ENCODE data around the gene COPZ1. TPM values are rescaled to one million over a fixed set of nuclear protein-coding genes. Genes with fewer than 3 reads are reported as not detected.

Gene COPZ1
- total RNA-seq, 4 donors from 2014 or later, result 181 to 284 (median 236) TPM

DNA sequence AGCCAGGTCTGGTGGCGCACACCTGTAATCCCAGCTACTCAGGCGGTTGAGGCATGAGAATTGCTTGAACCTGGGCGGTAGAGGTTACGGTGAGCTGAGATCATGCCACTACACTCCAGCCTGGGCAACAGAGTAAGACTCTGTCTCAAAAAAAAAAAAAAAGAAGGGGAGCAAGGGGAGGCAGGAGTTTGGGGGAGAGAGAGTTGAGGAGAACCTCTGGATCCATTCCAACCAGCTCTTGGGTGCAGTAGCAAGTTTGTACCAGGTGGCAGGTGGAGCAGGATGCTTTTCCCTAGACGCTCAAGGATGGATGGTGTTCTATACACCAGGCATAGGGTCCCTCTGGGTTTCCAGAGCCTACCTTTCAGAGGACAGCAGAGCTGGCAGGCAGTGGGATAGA, 26.0 kb upstream of the COPZ1 start:
- no peaks in the 10 kb centered on the region for H3K27me3 ChIP-seq
- H3K4me3 ChIP-seq (replicated peaks in 1 of 3), result no peak overlapping the region
- TF ChIP-seq, protein P1, sequence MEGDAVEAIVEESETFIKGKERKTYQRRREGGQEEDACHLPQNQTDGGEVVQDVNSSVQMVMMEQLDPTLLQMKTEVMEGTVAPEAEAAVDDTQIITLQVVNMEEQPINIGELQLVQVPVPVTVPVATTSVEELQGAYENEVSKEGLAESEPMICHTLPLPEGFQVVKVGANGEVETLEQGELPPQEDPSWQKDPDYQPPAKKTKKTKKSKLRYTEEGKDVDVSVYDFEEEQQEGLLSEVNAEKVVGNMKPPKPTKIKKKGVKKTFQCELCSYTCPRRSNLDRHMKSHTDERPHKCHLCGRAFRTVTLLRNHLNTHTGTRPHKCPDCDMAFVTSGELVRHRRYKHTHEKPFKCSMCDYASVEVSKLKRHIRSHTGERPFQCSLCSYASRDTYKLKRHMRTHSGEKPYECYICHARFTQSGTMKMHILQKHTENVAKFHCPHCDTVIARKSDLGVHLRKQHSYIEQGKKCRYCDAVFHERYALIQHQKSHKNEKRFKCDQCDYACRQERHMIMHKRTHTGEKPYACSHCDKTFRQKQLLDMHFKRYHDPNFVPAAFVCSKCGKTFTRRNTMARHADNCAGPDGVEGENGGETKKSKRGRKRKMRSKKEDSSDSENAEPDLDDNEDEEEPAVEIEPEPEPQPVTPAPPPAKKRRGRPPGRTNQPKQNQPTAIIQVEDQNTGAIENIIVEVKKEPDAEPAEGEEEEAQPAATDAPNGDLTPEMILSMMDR (IDR thresholded peaks at IDR 0.05), result no peak
- no peak for TF ChIP-seq POLR2A (IDR thresholded peaks at IDR 0.05)
- H3K36me3 ChIP-seq, result no peaks in the 10 kb centered on the region
- WGBS, 2 donors, result 93 to 94% methylated on average over 5 of the region's 5 CpGs
- H3K9me3 ChIP-seq, result no peaks in the 10 kb centered on the region
- DNase-seq, result no peak
- no peak overlapping the region for H3K27ac ChIP-seq
- peaks cover 7 to 15% of the 10 kb centered on the region in 2 donors for H3K4me1 ChIP-seq
- intact Hi-C loops (cut with DNase I), result no loop called here

DNA sequence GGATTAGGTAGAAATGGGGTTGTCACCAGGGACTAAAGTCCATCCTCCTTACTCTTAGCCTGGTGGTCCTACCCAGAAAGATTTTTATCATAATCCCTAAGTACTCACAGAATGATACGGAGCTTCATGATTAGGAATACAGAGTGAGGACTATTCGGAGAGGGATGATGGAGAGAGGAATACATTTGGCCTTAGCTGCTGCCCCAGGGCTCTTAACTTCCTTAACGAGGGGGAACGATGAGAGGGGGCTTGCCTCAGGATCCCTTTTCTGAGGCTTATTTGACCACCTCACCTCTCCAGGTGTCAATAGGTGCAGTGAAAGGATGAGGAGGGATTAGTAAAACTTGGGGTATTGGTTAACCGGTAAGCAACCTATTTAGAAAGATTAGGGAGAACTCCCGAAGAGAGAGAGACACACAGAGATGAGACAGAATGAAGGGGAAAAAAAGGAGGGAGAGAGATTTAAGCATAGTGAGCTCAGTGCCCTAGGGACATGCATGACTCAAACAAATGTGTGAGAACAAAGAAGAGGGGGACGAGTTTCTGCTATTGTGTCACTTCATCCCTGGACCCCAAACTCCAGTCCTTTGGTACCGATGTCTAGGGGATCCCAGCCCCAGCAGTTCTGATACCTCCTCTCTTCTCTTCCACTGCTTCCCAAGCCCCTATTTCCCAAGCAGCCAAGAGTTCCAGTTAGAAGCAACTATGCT, 25.3 kb upstream of the COPZ1 start:
- TF ChIP-seq POLR2A (IDR thresholded peaks at IDR 0.05), result no peak
- TF ChIP-seq, protein P1 (IDR thresholded peaks at IDR 0.05), result no peak
- no peak for DNase-seq
- Histone ChIP-seq H3K4me1 (peaks cover 13 to 23% of the 10 kb centered on the region in 2 donors), H3K36me3 (no peaks in the 10 kb centered on the region), H3K27ac (no peak overlapping the region), H3K9me3 (no peaks in the 10 kb centered on the region), H3K27me3 (no peaks in the 10 kb centered on the region), H3K4me3 (replicated peaks in 1 of 3) (no peak overlapping the region)
- WGBS, 2 donors, result 72 to 79% methylated on average over 8 of the region's 8 CpGs
- intact Hi-C loops (cut with DNase I), result no loop called here

DNA sequence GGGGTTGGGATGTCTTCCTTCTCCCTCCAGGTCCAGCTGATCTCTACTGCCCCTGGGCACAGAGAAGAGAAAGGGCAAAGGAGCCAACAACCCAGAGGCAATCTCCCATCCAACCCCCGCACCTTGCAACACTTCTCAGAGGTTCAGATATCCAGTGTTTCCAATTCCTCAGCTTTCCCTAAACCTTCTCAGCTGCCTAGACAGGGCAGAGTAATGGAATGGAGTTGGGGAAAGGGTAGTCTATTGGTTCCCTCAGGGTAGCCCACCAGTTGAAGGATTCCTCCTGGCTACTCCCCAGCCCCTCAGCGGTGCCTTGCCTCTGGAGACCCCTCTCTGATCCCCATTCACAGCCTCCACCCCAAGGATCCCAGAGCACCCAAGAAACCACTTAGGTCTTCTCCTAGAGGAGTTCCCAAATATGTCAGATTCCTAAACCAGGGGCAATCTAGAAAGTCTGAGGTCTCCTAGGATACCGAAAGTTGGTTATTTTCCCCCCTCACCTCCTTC, 24.7 kb upstream of the COPZ1 start:
- no peaks in the 10 kb centered on the region for H3K36me3 ChIP-seq
- H3K27me3 ChIP-seq, result no peaks in the 10 kb centered on the region
- peak overlapping the region in 1 of 3 donors; percentile 46 for H3K27ac ChIP-seq
- peak overlapping the region in 1 of 3 donors; percentile 2 for H3K4me3 ChIP-seq (replicated peaks in 1 of 3)
- 41 to 53% methylated on average over 3 of the region's 3 CpGs for whole genome bisulfite sequencing, 2 donors
- no peak for DNase-seq
- TF ChIP-seq, protein P1 (IDR thresholded peaks at IDR 0.05), result no peak
- TF ChIP-seq POLR2A (IDR thresholded peaks at IDR 0.05), result no peak
- H3K4me1 ChIP-seq, result peaks cover 13 to 24% of the 10 kb centered on the region in 2 donors
- intact Hi-C loops (cut with DNase I), result no loop called here
- H3K9me3 ChIP-seq, result no peaks in the 10 kb centered on the region

DNA sequence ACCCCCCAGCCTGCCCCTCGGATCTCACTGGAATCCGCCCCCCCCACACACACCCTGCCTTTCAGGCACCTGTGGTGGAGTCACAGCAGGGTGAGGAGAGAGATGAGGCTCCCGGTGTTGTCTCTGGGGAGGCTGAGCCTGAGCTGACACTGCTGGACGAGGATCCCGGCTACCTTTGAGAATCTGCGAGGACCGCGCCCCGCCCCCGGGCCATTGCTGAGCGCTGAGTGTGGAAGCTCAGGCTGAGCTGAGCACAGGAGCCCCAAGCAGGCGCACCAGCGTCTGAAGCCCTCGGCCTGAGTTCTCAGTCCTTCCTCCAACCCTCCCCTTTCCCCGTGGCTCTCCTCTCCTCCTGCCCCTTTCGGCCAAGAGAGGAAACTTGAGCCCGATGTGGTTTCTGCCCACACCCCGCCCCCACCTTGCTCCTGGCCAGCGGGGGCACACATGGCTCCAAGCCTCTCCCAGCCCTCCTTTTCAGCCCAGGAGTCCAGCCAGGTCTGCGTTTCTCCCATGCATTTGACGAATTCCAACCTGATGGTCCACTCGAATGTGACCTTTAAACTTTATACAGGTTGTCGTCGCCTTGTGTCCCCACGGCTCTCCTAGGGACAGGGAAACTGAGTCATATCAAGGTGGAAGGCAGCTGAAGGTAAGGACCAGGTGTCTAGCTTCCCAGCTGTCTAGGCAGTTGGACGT, 24.1 kb upstream of the COPZ1 start, which contains the start of gene NFE2:
Gene NFE2 (minus strand): TSS at position 284 of the 696 bp plus-strand sequence. CDS start 5,767 bp downstream, outside the sequence.
- peak; percentile 77 to 83 for DNase-seq
- intact Hi-C loops (cut with DNase I), result no loop called here
- no peaks in the 10 kb centered on the region for H3K27me3 ChIP-seq
- WGBS, 2 donors, result 6 to 7% methylated on average over 23 to 24 of the region's 26 CpGs
- TF ChIP-seq, protein P1 (IDR thresholded peaks at IDR 0.05), result peak in 3 of 6 experiments; percentile 14 to 19 (median 15)
- peak in 1 of 2 donors; percentile 57 for TF ChIP-seq POLR2A (IDR thresholded peaks at IDR 0.05)
- peak within 1 kb of the TSS in 1 of 3 donors; percentile 2 for H3K4me3 ChIP-seq (replicated peaks in 1 of 3)
- H3K9me3 ChIP-seq, result no peaks in the 10 kb centered on the region
- H3K27ac ChIP-seq, result peak within 1 kb of the TSS in 1 of 3 donors; percentile 46
- H3K4me1 ChIP-seq, result peaks cover 13 to 24% of the 10 kb centered on the region in 2 donors
- no peaks in the 10 kb centered on the region for H3K36me3 ChIP-seq

All from thyroid gland (tissue), 4 donors.